Kidney tubule cell (primary cell): ENCODE results near the gene UBASH3A.

Experiments used
- DNase-seq: peaks from one replicate; pipeline ENCODE4 v3.0.0-alpha.2; 2018; ENCODE audit warnings: low spot score

UBASH3A gene

GRCh38 chr21:42490720-42491119 lies 87.0 kb downstream of the UBASH3A start:
- DNase-seq = no peak

GRCh38 chr21:42491328-42491727 lies 87.6 kb downstream of the UBASH3A start:
- DNase-seq = no peak

- no peak for DNase-seq
Observed at GRCh38 chr21:42492201-42492600, 88.5 kb downstream of the UBASH3A start.

GRCh38 chr21:42493109-42494060 lies 89.7 kb downstream of the UBASH3A start:
- DNase-seq = no peak

GRCh38 chr21:42495027-42495426 lies 91.3 kb downstream of the UBASH3A start:
- no peak for DNase-seq

GRCh38 chr21:42495765-42496119 lies 92.0 kb downstream of the UBASH3A start:
- DNase-seq = no peak

GRCh38 chr21:42496120-42496838 lies 92.6 kb downstream of the UBASH3A start, which contains the start of gene RSPH1:
Gene RSPH1, minus strand, starts transcription at chr21:42496224. Its CDS starts 38 bp downstream, at chr21:42496186.
- peak; percentile 99 for DNase-seq

- DNase-seq = no peak
Observed at GRCh38 chr21:42496839-42497202, 93.1 kb downstream of the UBASH3A start.
